Measurements from ENCODE around the gene CBX4. TPM values are rescaled to one million over a fixed set of nuclear protein-coding genes. Genes with fewer than 3 reads are reported as not detected.
A peak's percentile ranks its signal among the peaks of the same experiment; 100 is the strongest.

Gene CBX4
- total and polyA plus RNA-seq, 2 of the 13 experiments (the other 11 are each of a cell fraction or from before 2014, with no cell fraction given): 25.8 to 50.8 TPM

- no peak overlapping the region for H3K27ac ChIP-seq (ENCODE audit: extremely low read length, insufficient read depth, low read length)
- WGBS (ENCODE audit: low lambda C conversion rate): 11% methylated on average over 17 of the region's 26 CpGs
- H3K4me3 ChIP-seq (replicated peaks in 1 of 3; ENCODE audit: insufficient read depth in 1 of 3, low read depth in 2 of 3, low read length in 3 of 3): no peak overlapping the region
- ChIA-PET POLR2A (interaction anchor here (1.3 kb wide), 1 partner anchor 16 kb away, joined by 3 read pairs; no protein-coding TSS in a partner anchor), CTCF (ENCODE audit: low intra/inter-chr PET ratio, low total read pairs) (interaction anchor here (1.1 kb wide), 1 partner anchor 51 kb away, joined by 3 read pairs; no protein-coding TSS in a partner anchor)
- ATAC-seq: peak; percentile 10; the same call in 2 of the 3 replicates
- no peak overlapping the region for H3K9ac ChIP-seq (ENCODE audit: insufficient read depth, low read depth, low read length)
- H4K20me1 ChIP-seq (ENCODE audit: insufficient read depth, low read length): no peaks in the 10 kb centered on the region
- BruUV-seq (replicated peaks): no TSS peak
- peaks cover 38% of the 10 kb centered on the region for H3K4me1 ChIP-seq (ENCODE audit: insufficient read depth, low read length)
- H3K27me3 ChIP-seq (ENCODE audit: control insufficient read depth in 1 of 2, insufficient read depth in 2 of 2, low read length in 2 of 2): peaks cover 25 to 72% of the 10 kb centered on the region in 2 experiments; a peak in 4 of 5 replicates
- no peak overlapping the region for H3K4me2 ChIP-seq (ENCODE audit: low read depth, low read length)
- no peaks in the 10 kb centered on the region for H3K79me2 ChIP-seq (ENCODE audit: insufficient read depth, low read length)
- no peak overlapping the region for H2AFZ ChIP-seq (ENCODE audit: low read length)
- no peak for FAIRE-seq
- no peak for DNase-seq (ENCODE audit: low spot score)
- no peaks in the 10 kb centered on the region for H3K36me3 ChIP-seq (replicated peaks in 1 of 2; ENCODE audit: control insufficient read depth in 1 of 2, insufficient read depth in 2 of 2, low read length in 2 of 2)
- in situ Hi-C loops (cut with HindIII; ENCODE audit: extremely low pct_ligation_motif_present, low pct_unique_long_range_greater_than_20kb): no loop called here
- intact Hi-C loops (cut with micrococcal nuclease; ENCODE audit: unreplicated experiment): no loop called here
- H3K9me3 ChIP-seq (ENCODE audit: low read length): no peaks in the 10 kb centered on the region
- no peak for TF ChIP-seq TSC22D2 (CRISPR knock-in tag; IDR thresholded peaks at IDR 0.05; ENCODE audit: borderline replicate concordance)
- no peak for TF ChIP-seq IRX3 (CRISPR knock-in tag; IDR thresholded peaks at IDR 0.05; ENCODE audit: borderline replicate concordance, low read depth)
- no peak for TF ChIP-seq MBD4 (IDR thresholded peaks at IDR 0.05; ENCODE audit: borderline replicate concordance, low read length)
- no peak for TF ChIP-seq SOX6 (IDR thresholded peaks at IDR 0.05)
- TF ChIP-seq SOX6 (CRISPR knock-in tag; IDR thresholded peaks at IDR 0.05): peak; percentile 65
- TF ChIP-seq ZNF775 (CRISPR knock-in tag; IDR thresholded peaks at IDR 0.05; ENCODE audit: borderline replicate concordance): no peak
- peak; percentile 43; the same call in 1 of the 2 replicates for TF ChIP-seq ZNF263 (CRISPR knock-in tag; IDR thresholded peaks at IDR 0.05)
- no peak for TF ChIP-seq ZNF329 (CRISPR knock-in tag; IDR thresholded peaks at IDR 0.05; ENCODE audit: low read depth)
- TF ChIP-seq MXD3 (CRISPR knock-in tag; IDR thresholded peaks at IDR 0.05): no peak
- TF ChIP-seq ZNF235 (CRISPR knock-in tag; IDR thresholded peaks at IDR 0.05; ENCODE audit: borderline replicate concordance): no peak
- TF ChIP-seq FOSL2 (CRISPR knock-in tag; IDR thresholded peaks at IDR 0.05): no peak
- no peak for TF ChIP-seq MTERF4 (CRISPR knock-in tag; IDR thresholded peaks at IDR 0.05)
- TF ChIP-seq ZNF282 (IDR thresholded peaks at IDR 0.05; ENCODE audit: partially characterized antibody): no peak
- TF ChIP-seq MAFK (conservative IDR thresholded peaks at IDR 0.05 in 1 of 2, IDR thresholded peaks at IDR 0.05 in 1 of 2; ENCODE audit: low read length in 2 of 2): no peak
- no peak for TF ChIP-seq HDAC1 (CRISPR knock-in tag; IDR thresholded peaks at IDR 0.05)
- no peak for TF ChIP-seq ZNF639 (CRISPR knock-in tag; conservative IDR thresholded peaks at IDR 0.05)
- TF ChIP-seq TCF12 (IDR thresholded peaks at IDR 0.05): no peak
- no peak for TF ChIP-seq TCF12 (CRISPR knock-in tag; IDR thresholded peaks at IDR 0.05)
- TF ChIP-seq ZFP37 (CRISPR knock-in tag; IDR thresholded peaks at IDR 0.05; ENCODE audit: borderline replicate concordance): no peak
- no peak for TF ChIP-seq MLLT10 (CRISPR knock-in tag; IDR thresholded peaks at IDR 0.05)
- no peak for TF ChIP-seq SMAD3 (CRISPR knock-in tag; IDR thresholded peaks at IDR 0.05)
- TF ChIP-seq HOXA7 (CRISPR knock-in tag; IDR thresholded peaks at IDR 0.05): no peak
- TF ChIP-seq ZNF34 (CRISPR knock-in tag; IDR thresholded peaks at IDR 0.05; ENCODE audit: borderline replicate concordance): no peak
- no peak for TF ChIP-seq TOE1 (CRISPR knock-in tag; IDR thresholded peaks at IDR 0.05)
- peak; percentile 24; the same call in 1 of the 2 replicates for TF ChIP-seq NFKB2 (CRISPR knock-in tag; IDR thresholded peaks at IDR 0.05; ENCODE audit: borderline replicate concordance)
Observed at GRCh38 chr17:79861413-79862216, 22.4 kb upstream of the CBX4 start.
